HG02973 (cell line): ENCODE results near the gene INTS6L.

Source experiments
- ATAC-seq: cut with Tn5 transposase; IDR thresholded peaks from one replicate; pipeline ENCODE4 v1.9.1; 2021; ENCODE audit warnings: moderate library complexity; ENCODE audit not compliant: unreplicated experiment

INTS6L gene

GRCh38 chrX:135520553-135521404 lies at the start of gene INTS6L:
TSS of gene INTS6L (plus strand) at chrX:135520660. CDS start at chrX:135520993, 333 bp downstream.
- peak; percentile 78 for ATAC-seq

GRCh38 chrX:135476378-135476777 lies 44.1 kb upstream of the INTS6L start:
- no peak for ATAC-seq

- no peak for ATAC-seq
Observed at GRCh38 chrX:135477576-135477975, 42.9 kb upstream of the INTS6L start.

GRCh38 chrX:135480076-135480475 lies 40.4 kb upstream of the INTS6L start:
- no peak for ATAC-seq

GRCh38 chrX:135481696-135482179 lies 38.7 kb upstream of the INTS6L start:
- no peak for ATAC-seq

GRCh38 chrX:135484641-135485289 lies 35.7 kb upstream of the INTS6L start:
- no peak for ATAC-seq

- peak; percentile 71 for ATAC-seq
Observed at GRCh38 chrX:135489542-135489941, 30.9 kb upstream of the INTS6L start.

GRCh38 chrX:135490979-135491514 lies 29.4 kb upstream of the INTS6L start:
- ATAC-seq: no peak

- ATAC-seq: no peak
Observed at GRCh38 chrX:135494453-135494852, 26.0 kb upstream of the INTS6L start.

GRCh38 chrX:135497736-135498135 lies 22.7 kb upstream of the INTS6L start:
- ATAC-seq: no peak

GRCh38 chrX:135498236-135498635 lies 22.2 kb upstream of the INTS6L start:
- ATAC-seq: no peak

- ATAC-seq: no peak
Observed at GRCh38 chrX:135505351-135505750, 15.1 kb upstream of the INTS6L start.

- ATAC-seq: no peak
Observed at GRCh38 chrX:135509885-135510284, 10.6 kb upstream of the INTS6L start.

- ATAC-seq: no peak
Observed at GRCh38 chrX:135512508-135513129, 7.8 kb upstream of the INTS6L start.

GRCh38 chrX:135513130-135513515 lies 7.3 kb upstream of the INTS6L start:
- ATAC-seq: no peak

- no peak for ATAC-seq
Observed at GRCh38 chrX:135516376-135516775, 4.1 kb upstream of the INTS6L start.

- no peak for ATAC-seq
Observed at GRCh38 chrX:135518161-135518560, 2.3 kb upstream of the INTS6L start.

GRCh38 chrX:135520022-135520552 lies 373 bp upstream of the INTS6L start:
- no peak for ATAC-seq

- ATAC-seq: peak; percentile 61
Observed at GRCh38 chrX:135521405-135522131, 1.1 kb downstream of the INTS6L start.

- ATAC-seq: no peak
Observed at GRCh38 chrX:135522132-135522530, 1.7 kb downstream of the INTS6L start.
